Umbilical cord (tissue), 2 donors: ENCODE data around the gene ACSL3. TPM values are rescaled to one million over a fixed set of nuclear protein-coding genes. Genes with fewer than 3 reads are reported as not detected.
"Not testable (repeated sequence)": the region's sequence is repeated elsewhere in the genome, so short reads cannot be mapped to it uniquely, and the experiment has no call there.

ENCODE experiments used
- DNase-seq: peaks from one replicate; pipeline ENCODE4 v3.0.0-alpha.2; 2015; ENCODE audit warnings: low spot score
- total RNA-seq: library from RNA; depleted of rRNA; stranded (reverse); fragments of >200 nt; gene quantifications from one replicate; pipeline ENCODE4 v1.2.3, GENCODE V29; 2014; ENCODE audit warnings: low replicate concordance; ENCODE audit not compliant: insufficient read depth

ACSL3 gene
- total RNA-seq = 55.6 TPM

- DNase-seq = peak; percentile 97
These were observed at the start of gene ACSL3 for GRCh38 chr2:222860740-222861410. ACSL3 (plus strand) TSS chr2:222861036; CDS start chr2:222908773, 47,737 bp downstream.

GRCh38 chr2:222811828-222812227, 49.0 kb upstream of the ACSL3 start:
- no peak for DNase-seq

GRCh38 chr2:222813177-222813843, 47.5 kb upstream of the ACSL3 start:
- DNase-seq = no peak

- DNase-seq = peak; percentile 86
These were observed 41.0 kb upstream of the ACSL3 start for GRCh38 chr2:222819722-222820333.

GRCh38 chr2:222823183-222823930, 37.5 kb upstream of the ACSL3 start:
- no peak for DNase-seq

GRCh38 chr2:222825031-222825430, 35.8 kb upstream of the ACSL3 start:
- no peak for DNase-seq

GRCh38 chr2:222827417-222827816, 33.4 kb upstream of the ACSL3 start:
- no peak for DNase-seq

- no peak for DNase-seq
These were observed 32.3 kb upstream of the ACSL3 start for GRCh38 chr2:222828572-222828971.

- no peak for DNase-seq
These were observed 30.7 kb upstream of the ACSL3 start for GRCh38 chr2:222830164-222830563.

- no peak for DNase-seq
These were observed 27.4 kb upstream of the ACSL3 start for GRCh38 chr2:222833410-222833809.

- peak; percentile 55 for DNase-seq
These were observed 25.6 kb upstream of the ACSL3 start for GRCh38 chr2:222835143-222835822.

GRCh38 chr2:222835823-222836151, 25.0 kb upstream of the ACSL3 start:
- no peak for DNase-seq

GRCh38 chr2:222837643-222838056, 23.2 kb upstream of the ACSL3 start:
- peak; percentile 67 for DNase-seq

- no peak for DNase-seq
These were observed 20.6 kb upstream of the ACSL3 start for GRCh38 chr2:222840060-222840802.

GRCh38 chr2:222842491-222843174, 18.2 kb upstream of the ACSL3 start:
- peak; percentile 55 for DNase-seq

GRCh38 chr2:222844323-222844722, 16.5 kb upstream of the ACSL3 start:
- DNase-seq = peak; percentile 31

- DNase-seq = not testable (repeated sequence)
These were observed 15.5 kb upstream of the ACSL3 start for GRCh38 chr2:222845314-222845713.

- DNase-seq = no peak
These were observed 14.8 kb upstream of the ACSL3 start for GRCh38 chr2:222846003-222846402.

GRCh38 chr2:222848031-222848430, 12.8 kb upstream of the ACSL3 start:
- DNase-seq = not testable (repeated sequence)

- DNase-seq = no peak
These were observed 12.0 kb upstream of the ACSL3 start for GRCh38 chr2:222848862-222849261.
